Activated naive CD4-positive, alpha-beta T cell treated with Interleukin-2 at 50 U/mL for 16 hours (primary cell): Measurements from ENCODE around the gene CRB1.

Experiments used
- DNase-seq: peaks from one replicate; pipeline ENCODE4 v3.0.0-alpha.2; 2020

CRB1 gene

DNA sequence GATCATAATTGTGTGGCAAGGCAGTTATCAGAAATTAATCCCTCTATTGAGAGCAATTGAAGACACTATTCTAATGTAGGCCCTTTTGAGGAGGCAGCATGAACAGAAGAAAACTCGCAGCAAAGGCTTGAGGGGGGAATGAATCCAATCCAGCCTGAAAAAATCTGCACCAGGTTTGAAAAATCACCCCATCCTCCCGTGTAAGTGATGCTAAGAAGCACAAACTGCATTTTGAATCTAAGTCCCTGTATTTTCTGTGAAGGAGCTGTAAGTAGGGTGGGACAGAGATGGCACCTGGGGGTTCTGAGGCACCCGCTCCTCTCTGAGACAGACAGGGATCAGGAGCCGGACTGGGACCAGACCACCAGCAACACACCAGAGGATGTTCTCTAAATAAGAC, at the start of gene CRB1:
Gene CRB1, plus strand, starts transcription at position 241 of the 400 bp plus-strand sequence. CDS start 161 bp downstream, outside the sequence.
- DNase-seq: no peak

DNA sequence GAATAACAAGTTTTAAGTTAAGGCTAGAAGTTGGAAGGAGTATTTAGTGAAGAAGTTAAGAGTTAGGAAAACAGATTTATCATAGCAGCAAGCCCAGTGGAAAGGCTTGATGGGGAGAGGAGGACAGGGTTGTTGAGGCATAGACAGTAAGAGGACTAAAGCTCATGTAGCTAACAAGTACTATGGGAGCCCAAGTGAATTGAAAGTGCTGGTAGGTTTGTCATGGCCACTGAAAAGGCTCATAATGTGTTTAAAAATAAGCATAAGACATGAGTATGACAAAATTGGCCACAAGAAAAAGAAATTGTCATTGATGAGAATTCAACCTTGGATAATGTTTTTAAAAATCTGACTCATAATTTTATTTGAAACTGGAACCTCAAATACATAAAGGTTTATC, 49.2 kb upstream of the CRB1 start:
- no peak for DNase-seq

DNA sequence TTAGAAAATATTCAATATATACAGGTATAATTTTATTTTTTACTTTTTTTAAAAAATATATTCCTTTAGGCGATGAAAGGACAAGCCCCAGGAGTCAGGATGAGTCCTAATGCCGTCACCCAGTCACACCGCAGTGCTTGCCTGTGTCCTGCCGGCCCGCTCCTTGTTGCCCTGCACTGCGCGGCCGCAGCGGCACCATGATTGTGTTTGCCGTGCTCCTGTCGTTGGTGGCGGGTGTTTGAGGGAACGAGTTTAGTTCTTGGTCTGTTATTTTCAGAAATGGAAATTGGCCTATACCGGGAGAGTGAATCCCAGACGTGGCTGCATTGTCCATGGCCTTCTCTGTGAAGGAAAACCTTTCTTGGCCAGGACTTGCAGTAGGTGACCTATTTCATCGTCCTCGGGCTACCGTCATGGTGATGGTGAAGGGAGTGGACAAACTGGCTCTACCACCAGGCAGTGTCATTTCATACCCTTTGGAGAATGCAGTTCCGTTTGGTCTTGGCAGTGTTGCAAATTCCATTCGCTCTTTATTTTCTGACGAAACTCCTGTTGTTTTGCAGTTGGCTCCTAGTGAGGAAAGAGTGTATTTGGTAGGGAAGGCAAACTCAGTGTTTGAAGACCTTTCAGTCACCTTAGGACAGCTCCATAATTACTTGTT, 45.9 kb upstream of the CRB1 start:
- DNase-seq: no peak

DNA sequence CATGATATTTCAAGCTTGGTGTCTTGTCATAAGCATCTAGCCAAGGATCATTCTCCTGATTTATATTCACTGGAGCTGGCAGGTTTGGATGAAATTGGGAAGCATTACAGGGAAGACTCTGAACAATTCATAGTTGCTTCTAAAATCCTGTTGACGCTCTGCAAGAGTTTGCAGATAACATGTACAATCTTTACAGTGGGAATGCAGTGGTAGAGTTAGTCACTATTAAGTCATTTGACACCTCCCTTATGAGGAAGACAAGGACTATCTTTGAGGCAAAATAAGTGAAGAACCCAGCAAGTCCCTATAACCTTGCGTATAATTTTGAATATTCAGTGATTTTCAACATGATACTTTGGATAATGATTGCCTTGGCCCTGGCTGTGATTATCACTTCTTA, 45.3 kb upstream of the CRB1 start:
- DNase-seq: no peak

DNA sequence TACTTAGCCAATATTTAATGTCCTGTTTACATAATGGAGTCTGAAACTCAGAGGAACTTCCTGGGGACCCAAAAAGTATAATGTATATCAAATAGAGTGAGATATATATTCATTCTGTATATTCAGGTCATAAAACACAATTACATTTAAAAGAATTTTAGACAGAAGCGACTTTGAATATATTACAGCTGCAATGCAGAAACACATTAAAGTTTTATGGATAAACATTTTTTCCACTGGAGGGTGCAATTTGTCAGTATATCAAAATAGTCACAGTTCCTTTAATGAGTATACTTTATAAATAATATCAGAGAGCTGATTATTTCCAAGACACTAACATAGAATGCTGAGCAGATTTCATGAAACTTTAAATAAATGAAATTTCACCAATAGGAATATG, 43.9 kb upstream of the CRB1 start:
- DNase-seq: no peak

DNA sequence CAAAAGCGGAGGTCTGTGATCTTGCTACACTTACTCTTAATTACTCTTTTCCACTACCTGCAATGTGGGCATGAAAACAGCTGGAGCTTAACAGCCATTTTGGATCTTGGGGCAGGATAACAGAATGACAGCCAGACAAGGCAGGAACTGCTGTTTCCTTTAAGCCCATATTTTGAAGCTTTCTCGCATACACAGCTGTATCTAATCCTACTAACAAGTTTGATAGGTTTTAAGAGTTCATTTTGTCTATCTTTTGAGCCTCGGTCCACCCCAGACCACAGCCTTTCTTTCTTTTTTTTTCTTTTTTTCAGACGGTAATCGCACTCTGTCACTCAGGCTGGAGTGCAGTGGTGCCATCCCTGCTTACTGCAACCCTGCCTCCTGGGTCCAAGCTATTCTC, 42.4 kb upstream of the CRB1 start:
- DNase-seq: no peak

DNA sequence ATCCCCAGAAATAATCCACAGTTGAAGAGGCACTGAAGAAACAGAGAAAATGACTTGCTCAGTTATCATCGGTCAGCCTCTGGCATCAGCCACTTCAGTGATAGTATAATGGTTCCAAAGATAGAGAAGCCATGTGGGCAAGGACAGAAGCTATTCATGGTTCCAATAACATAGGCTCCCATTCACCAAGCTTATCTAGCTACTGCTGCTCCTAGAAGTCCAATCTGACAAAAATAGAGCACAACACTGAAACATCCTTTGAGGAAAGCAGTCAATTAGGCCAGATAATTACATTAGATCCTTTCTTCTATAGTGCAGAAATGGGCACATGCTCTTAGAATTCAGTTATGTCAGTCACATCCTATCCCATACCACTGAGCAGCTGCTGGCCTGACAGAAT, 33.5 kb upstream of the CRB1 start:
- no peak for DNase-seq

DNA sequence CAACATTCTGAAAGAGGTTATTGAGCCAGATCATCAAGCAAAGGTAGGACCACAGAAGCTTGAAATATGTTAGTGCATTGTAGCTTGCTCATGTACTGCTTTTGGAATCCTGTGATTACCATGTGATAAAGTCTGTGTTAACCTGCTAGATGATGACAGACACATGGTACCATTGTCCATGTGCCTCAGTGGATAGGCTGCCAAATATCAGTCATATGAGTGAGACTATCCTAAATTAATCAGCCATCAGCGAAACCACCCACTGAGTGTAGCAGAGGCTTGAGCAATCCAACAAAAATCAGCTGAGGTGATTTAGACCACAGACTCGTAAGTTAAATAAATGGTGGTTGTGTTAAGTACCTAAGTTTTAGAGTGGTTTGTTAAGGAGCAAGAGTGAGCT, 32.7 kb upstream of the CRB1 start:
- DNase-seq: no peak

DNA sequence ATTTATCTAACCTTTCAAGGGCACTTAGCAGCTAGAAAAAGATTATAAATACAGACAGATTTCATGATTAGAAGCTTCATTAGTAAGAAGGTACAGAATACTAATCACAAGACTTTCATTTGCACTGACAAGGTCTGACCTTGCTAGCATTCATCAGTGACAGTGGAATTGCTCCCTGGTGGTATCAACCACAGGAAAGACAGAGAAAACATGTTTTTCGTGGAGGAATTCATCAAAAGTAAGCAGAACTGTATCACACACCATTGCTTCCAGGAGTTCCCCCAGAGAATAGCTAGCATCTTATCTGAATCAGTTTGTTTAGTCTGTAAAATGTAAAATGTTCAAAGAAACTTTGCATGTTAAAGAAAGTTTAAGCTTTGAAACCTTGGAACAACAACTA, 20.6 kb upstream of the CRB1 start:
- DNase-seq: no peak

DNA sequence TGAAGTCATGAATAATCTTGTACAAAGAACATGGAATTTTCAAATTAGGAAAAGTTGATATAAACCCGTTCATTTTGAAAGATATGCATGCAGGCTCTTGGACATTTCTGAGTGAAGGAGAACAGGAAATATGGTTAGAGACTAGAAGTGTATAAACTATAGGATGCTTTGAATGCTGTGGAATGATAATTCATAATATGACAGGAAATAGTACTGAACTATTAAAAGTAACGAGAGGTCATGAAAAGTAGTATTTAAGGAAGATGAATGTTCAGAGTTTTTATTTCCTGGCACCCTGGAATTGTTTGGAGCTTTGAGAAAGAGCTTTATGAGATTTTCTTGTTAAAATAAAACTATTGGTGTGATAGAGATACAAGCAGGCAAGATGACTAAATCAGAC, 18.7 kb upstream of the CRB1 start:
- no peak for DNase-seq

DNA sequence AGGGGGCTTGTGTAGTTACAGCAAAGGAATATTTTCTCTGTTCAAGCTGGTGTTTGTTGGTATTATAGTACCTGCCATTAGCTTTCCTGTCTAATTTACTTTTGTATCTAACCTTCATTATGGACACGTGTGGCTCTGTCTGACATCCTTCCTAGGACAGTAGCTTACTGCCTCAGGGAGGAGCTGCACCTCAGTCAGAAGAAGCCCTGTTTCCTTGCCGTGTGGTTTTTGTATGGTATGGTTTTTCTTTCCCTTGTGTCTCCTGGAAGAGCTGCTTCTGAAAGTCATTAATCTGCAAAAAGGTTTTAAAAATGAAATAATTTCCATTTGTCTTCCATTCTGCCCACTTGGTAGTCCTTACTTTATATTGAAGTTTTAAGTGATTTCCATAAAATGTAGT, 17.4 kb upstream of the CRB1 start:
- DNase-seq: no peak

DNA sequence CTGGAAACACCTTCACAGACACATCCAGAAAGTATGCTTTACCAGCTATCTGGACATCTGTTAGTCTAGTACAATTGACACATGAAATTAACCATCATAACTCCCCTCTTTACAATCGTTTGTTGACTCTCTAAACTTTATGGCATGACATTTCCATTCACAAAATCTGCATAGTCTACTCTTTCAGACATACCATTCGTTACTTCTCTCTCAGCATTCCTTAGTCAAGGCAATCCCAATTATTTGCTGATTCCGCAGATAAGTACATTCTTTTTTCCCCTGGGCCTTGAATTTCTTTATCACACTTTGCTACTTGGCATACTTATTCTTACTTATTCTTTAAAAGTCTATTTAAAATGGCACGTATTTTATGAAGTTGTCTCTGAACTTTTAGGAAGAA, 15.1 kb upstream of the CRB1 start:
- no peak for DNase-seq

DNA sequence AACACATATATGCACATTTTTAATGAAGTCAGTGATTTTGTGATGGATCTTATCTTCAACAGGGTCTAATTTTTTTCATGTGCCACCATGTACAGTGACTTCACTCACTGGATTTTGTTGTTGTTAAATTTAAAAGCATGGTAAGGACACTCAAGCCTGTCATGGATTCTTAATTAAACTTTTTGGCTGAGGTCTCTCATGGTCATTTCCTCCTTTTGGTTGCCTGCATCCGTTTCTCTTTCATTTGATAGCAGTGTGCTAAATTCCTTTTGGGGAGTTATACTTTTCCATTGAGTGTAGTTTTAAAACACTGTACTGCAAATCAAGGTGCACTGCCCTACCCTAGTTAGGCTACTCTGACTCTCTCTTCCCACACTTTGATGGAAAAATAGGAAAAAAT, 13.2 kb upstream of the CRB1 start:
- no peak for DNase-seq

DNA sequence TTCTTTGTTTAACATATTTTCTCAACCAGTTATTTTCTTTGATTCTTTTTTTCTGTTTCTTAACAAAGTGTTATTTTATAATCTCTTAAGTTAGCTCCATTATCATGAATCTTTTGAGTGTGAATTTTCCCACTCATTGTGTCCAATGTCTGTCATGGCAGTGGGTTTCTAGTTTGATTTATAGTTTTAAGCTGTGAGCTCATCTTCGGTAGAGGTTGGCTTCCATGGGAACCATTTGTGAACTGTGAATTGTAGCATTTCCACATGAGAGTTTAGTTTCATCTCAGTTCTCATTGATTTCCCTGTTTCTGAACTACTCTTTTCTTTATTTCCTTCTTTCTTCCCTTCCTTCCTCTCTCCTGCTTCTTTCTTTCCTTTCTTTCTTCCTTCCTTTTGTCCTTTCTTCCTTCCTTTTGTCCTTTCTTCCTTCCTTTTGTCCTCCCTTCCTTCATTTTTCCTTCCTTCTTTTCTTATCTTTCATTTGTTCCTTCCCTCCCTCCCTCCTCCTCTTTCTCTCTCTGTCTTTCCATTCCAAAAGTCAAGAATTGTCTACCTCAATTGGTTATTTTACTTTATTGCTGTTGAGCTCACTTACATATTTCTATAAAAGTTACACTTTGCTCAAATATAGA, 3.0 kb upstream of the CRB1 start:
- no peak for DNase-seq

DNA sequence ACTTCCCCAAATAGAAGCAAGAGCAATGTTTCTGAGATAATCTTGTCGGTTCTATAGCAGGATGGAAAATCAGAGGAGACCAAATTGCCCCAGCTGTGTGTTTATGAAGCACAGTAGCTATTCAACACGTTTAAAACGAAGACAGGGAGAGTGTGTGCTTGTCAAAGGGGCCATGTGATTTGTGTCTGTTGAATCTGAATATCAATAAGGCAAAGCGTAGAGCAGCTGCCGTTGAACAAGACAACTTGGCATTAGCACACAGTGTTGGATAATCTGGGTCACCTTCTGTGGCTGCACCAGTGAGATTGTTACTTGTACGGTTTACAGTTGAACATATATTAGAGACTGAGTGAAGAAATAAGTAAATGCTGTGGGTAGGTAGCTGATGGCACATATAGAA, 1.0 kb downstream of the CRB1 start:
- no peak for DNase-seq

DNA sequence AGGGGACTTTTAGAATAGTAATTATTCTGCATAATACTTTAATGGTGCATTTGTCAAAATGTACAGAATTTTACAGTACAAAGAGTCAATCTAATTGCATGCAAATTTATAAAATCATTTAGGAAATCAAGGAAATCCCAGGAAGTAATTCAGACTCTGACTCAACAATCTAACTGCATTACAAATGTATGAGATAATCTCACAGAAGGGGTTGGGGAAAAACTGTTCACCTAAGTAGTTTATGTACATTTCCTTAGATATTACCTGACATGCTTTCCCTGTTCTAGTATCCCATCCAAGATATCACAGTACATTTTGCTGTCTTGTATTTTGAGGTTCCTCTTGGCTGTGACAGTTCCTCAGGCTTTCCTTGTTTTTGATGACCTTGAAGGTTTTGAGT, 4.7 kb downstream of the CRB1 start:
- no peak for DNase-seq

DNA sequence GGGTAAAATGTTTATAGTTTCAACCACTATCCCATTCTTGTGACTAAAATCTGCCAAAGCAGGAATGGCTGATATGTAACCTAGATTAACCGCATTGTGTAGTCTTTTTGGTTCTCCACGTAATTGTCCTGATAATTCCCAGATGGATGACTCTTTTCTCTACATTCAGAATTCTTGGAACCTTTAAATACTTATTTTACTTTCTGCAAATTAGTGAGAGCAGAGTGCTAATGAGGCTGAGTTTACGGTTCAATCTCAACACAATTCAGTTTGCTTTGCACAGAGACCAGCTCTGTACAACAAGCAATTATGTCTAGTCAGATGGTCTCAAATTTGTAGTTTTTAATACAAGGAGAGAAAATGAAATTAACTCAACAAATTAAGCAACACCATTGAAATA, 9.1 kb downstream of the CRB1 start:
- no peak for DNase-seq

DNA sequence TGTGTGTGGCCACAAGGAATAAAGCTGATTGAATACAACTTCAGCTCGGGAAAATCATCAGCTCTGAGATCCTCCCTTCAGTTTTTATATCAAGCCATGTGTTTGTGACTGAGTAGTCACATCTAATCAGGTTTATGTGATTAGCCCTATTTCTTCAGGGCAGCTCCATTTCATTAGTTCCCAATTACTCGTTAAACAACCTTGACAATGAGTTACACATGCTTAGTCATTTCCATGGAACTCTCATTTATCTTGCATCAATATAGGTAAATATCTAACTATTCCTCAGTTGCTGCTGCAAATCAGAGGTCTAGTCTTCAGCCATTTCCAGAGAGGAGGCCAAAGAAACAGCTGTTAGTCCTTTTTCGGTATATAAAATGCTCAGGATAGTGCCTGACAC, 16.3 kb downstream of the CRB1 start:
- no peak for DNase-seq

DNA sequence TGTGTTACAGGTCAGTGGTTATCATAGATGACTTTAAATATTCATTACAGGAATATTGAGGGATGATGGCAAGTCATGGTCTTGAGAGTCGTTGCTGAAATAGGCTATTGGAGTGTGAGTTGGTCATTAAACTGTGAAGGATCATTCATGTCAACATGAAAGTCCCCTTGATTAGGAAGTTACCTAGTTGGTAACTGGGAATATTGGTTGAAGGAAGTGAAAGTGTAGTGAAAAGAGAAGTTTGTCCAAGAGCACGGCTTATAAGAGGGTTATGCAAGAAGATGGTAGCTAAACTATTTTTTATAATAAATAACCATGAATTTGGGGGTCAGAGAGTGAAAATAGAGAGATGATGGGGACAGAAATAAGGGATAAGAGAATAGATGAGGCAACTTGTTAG, 16.9 kb downstream of the CRB1 start:
- DNase-seq: no peak

DNA sequence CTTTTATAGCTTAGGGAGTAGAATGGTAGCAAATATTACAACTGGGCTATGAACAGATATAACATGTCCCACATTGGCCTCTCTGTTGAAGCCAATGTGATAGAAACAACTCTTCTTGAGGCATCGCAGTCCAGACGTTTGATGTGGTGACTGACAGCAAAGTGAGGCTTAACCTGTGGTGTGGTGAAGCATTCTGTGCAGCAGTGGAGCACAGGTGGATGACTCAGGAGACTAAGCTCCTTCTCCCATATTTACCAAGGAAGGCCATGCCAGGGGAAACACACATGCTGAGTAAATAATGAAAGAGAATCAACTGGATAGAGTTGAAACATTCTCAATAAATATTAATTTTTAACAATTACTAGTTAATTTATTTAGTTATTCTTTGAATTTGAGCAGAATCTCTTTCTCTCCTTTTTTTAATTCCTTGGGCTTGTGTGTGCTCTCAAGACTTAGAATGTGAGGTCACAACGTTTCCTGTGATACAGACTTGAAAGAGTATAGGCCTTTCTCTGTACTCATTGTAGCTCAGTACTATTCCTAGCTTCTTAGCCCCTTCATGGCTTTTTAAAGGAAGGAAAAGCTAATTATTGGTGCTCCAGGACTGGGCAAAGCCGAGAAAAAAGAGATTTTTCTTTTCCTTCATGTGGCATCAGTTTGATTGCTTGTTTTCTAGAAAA, 17.6 kb downstream of the CRB1 start:
- no peak for DNase-seq

DNA sequence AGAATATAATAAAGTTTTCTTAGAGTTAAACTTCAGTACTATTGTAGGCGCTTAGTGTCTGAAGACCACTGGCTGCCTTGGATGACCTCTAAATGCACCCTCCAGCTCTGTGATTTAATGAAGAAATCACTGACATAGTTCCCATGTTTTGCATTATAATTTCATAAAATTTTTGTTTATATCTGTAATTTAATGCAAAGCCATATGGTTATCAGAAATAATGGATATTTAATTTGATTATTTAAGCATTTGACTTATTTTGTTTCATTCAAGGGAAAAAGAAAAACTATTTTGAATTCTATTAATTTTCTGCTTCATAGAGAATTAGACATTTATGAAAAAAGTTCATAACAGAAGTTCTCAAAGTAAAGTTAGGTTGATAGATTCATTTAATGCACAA, 18.6 kb downstream of the CRB1 start:
- no peak for DNase-seq

DNA sequence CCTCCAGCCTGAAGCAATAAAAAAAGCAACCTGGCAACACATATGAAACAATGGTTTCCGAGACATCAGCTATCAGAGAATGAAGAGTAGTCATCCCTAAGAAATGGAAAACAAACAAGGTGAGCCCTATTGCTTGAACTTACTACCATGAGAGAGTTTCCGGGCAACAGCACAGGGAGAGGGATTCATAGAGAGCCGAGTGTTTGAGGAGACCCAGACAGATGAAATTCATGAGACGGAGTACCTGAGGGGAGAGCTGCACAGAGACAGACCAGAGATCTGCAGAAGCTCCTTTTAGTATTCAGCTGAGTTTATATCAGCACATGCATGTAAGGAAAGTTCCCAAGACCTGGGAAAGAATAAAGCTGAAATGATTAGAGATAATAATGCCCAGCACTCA, 19.8 kb downstream of the CRB1 start:
- DNase-seq: no peak

DNA sequence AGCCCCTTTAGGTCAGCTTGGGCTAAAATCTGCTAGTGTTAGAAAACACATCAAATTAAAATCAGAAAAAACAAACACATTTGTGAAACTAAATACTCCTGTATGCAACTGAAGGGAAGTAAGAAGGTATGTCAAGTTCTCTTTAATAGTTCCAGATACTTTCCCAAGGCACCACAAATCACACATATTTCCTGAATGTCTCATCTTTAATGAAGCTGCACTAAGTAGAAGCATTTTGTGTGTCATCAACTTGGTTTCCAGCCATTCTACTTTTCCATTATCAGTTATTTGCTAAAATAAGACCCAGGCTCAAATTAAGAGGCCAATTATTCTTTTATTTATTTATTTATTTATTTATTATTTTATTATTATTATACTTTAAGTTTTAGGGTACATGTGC, 34.7 kb downstream of the CRB1 start:
- DNase-seq: no peak

DNA sequence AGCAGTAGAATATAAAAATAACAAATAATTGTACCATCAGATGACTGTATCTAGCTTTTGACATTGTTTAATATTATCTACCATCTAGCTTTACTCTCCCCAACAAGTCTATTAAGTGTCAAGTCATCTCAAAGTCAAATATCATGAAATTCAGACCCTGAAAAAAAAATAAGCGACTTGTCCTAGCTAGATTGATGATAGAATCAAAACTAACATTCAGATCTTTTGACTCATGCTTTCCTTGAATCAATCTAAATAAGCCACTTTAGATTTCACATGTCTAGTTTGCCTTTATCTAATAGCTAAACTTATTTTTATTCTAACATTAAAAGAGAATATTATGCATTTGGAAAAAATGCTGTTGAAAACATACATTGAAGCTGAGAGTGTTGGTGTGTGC, 35.4 kb downstream of the CRB1 start:
- DNase-seq: no peak
